Activated CD8-positive, alpha-beta T cell treated with anti-CD3 and anti-CD28 coated beads for 36 hours (primary cell): ENCODE measurements around the gene RTKN. TPM values are rescaled to one million over a fixed set of nuclear protein-coding genes. Genes with fewer than 3 reads are reported as not detected.

Source experiments
- ATAC-seq: fragments of 200-7000 bp; cut with Tn5 transposase; one replicate; pipeline ENCODE4 v1.10.0; 2021; ENCODE audit warnings: mild to moderate bottlenecking, moderate library complexity
- CTCF ChIA-PET: fragments of 350-600 bp; sonication (Branson Sonifier 250); formaldehyde crosslinking; loops from one replicate; lab custom pipeline; 2021; ENCODE audit warnings: antibody characterized with exemption; lab: Charles Lee
- POLR2A ChIA-PET: fragments of 350-600 bp; sonication (Branson Sonifier 250); formaldehyde crosslinking; loops from one replicate; lab custom pipeline; 2021; ENCODE audit warnings: antibody characterized with exemption; lab: Charles Lee
- DNase-seq: peaks from one replicate; pipeline ENCODE4 v3.0.0-alpha.2; 2020
- H3K27ac Mint-ChIP-seq: one replicate; pipeline ENCODE4 v1.8.0; 2021; ENCODE audit warnings: mild to moderate bottlenecking, mixed read lengths
- H3K27me3 Mint-ChIP-seq: one replicate; pipeline ENCODE4 v1.8.0; 2021; ENCODE audit warnings: mixed read lengths
- H3K36me3 Mint-ChIP-seq: one replicate; pipeline ENCODE4 v1.8.0; 2021; ENCODE audit warnings: low read depth, mixed read lengths
- H3K4me1 Mint-ChIP-seq: one replicate; pipeline ENCODE4 v1.8.0; 2021; ENCODE audit warnings: low read depth, mixed read lengths
- H3K4me3 Mint-ChIP-seq: one replicate; pipeline ENCODE4 v1.8.0; 2021; ENCODE audit warnings: mild to moderate bottlenecking, moderate library complexity, mixed read lengths
- H3K9me3 Mint-ChIP-seq: one replicate; pipeline ENCODE4 v1.8.0; 2021; ENCODE audit warnings: mixed read lengths
- CTCF ChIP-seq: fragments of 200-600 bp; IDR thresholded peaks from one replicate; pipeline ENCODE4 v1.8.0; 2022; ENCODE audit warnings: antibody characterized with exemption, mild to moderate bottlenecking
- intact Hi-C: fragments of 100-400 bp; cut with micrococcal nuclease; formaldehyde crosslinking; loops from one replicate; pipeline ENCODE4 v1.10.0; 2022
- total RNA-seq, 2 experiments: library from RNA; stranded (reverse); gene quantifications; one replicate each; pipeline ENCODE4 v1.2.3, GENCODE V29; 2021

The RTKN gene
- total RNA-seq, 2 experiments from 2014 or later = 1.2 to 1.6 TPM

GRCh38 chr2:74415762-74416395, 25.9 kb downstream of the RTKN start:
- Mint-ChIP-seq H3K27me3 (peaks cover 5% of the 10 kb centered on the region), H3K4me1 (peaks cover 18% of the 10 kb centered on the region), H3K4me3 (peak overlapping the region; percentile 54), H3K9me3 (no peaks in the 10 kb centered on the region), H3K36me3 (no peaks in the 10 kb centered on the region), H3K27ac (no peak overlapping the region)
- CTCF ChIA-PET = interaction anchor here (0.6 to 1.1 kb wide), 4 partner anchors 8 to 81 kb away, joined by 3 read pairs; no protein-coding TSS in a partner anchor
- no peak for TF ChIP-seq CTCF
- intact Hi-C loops = no loop called here
- DNase-seq = no peak
- POLR2A ChIA-PET = no interaction called here
- no peak for ATAC-seq

- H3K27ac Mint-ChIP-seq = no peak overlapping the region
- ATAC-seq = peak; percentile 57
- intact Hi-C loops = no loop called here
- H3K9me3 Mint-ChIP-seq = no peaks in the 10 kb centered on the region
- DNase-seq = peak; percentile 25
- TF ChIP-seq CTCF = no peak
- ChIA-PET CTCF (interaction anchor here (1.0 to 1.5 kb wide), 4 partner anchors 9 to 80 kb away, joined by 3 read pairs; no protein-coding TSS in a partner anchor), POLR2A (interaction anchor here (1.3 kb wide), 1 partner anchor 23 kb away, joined by 3 read pairs; no protein-coding TSS in a partner anchor)
- peak overlapping the region; percentile 54 for H3K4me3 Mint-ChIP-seq
- no peaks in the 10 kb centered on the region for H3K36me3 Mint-ChIP-seq
- peaks cover 14% of the 10 kb centered on the region for H3K4me1 Mint-ChIP-seq
- peaks cover 5% of the 10 kb centered on the region for H3K27me3 Mint-ChIP-seq
Observed at GRCh38 chr2:74414881-74415761, 26.6 kb downstream of the RTKN start.

- CTCF ChIA-PET = interaction anchor here (1.0 to 1.5 kb wide), 2 partner anchors 13 to 22 kb away, joined by 3 to 6 read pairs; no protein-coding TSS in a partner anchor
Observed at GRCh38 chr2:74414441-74414840, 27.3 kb downstream of the RTKN start.

GRCh38 chr2:74413001-74413698, 28.6 kb downstream of the RTKN start:
- Mint-ChIP-seq H3K27ac (no peak overlapping the region), H3K27me3 (peaks cover 9% of the 10 kb centered on the region), H3K36me3 (no peaks in the 10 kb centered on the region), H3K4me1 (peaks cover 11% of the 10 kb centered on the region), H3K4me3 (no peak overlapping the region), H3K9me3 (no peaks in the 10 kb centered on the region)
- TF ChIP-seq CTCF = no peak
- ChIA-PET POLR2A (interaction anchor here (1.3 kb wide), 1 partner anchor 21 kb away, joined by 4 read pairs; no protein-coding TSS in a partner anchor), CTCF (interaction anchor here (1.0 to 1.1 kb wide), 2 partner anchors 21 to 163 kb away, joined by 3 to 6 read pairs; no protein-coding TSS in a partner anchor)
- intact Hi-C loops = no loop called here
- no peak for DNase-seq
- ATAC-seq = no peak

More at GRCh38 chr2:74414441-74414840, 27.3 kb downstream of the RTKN start:
- Mint-ChIP-seq H3K27me3 (peaks cover 6% of the 10 kb centered on the region), H3K36me3 (no peaks in the 10 kb centered on the region), H3K9me3 (no peaks in the 10 kb centered on the region), H3K27ac (no peak overlapping the region), H3K4me1 (peaks cover 11% of the 10 kb centered on the region), H3K4me3 (peak overlapping the region; percentile 54)
- no peak for DNase-seq
- TF ChIP-seq CTCF = no peak
- POLR2A ChIA-PET = interaction anchor here (1.3 kb wide), 1 partner anchor 23 kb away, joined by 3 read pairs; no protein-coding TSS in a partner anchor
- intact Hi-C loops = no loop called here
- no peak for ATAC-seq
